ENCODE measurements around the gene CASP2.

GRCh38 chr7:143299840-143300239 is 11.7 kb downstream of the CASP2 start:
- TF ChIP-seq TAF1 (IDR thresholded peaks at IDR 0.05; ENCODE audit: low read depth, low read length) (no peak), JUN (IDR thresholded peaks at IDR 0.05; ENCODE audit: low read depth, low read length) (no peak), PHF8 (conservative IDR thresholded peaks at IDR 0.05; ENCODE audit: low read depth, low read length) (no peak)

Data from H1 (cell line).